HG03520 (cell line): Measurements from ENCODE around the gene CCDC28A.

ENCODE experiments used
- ATAC-seq: cut with Tn5 transposase; IDR thresholded peaks from one replicate; pipeline ENCODE4 v1.9.1; 2021; ENCODE audit warnings: mild to moderate bottlenecking, moderate library complexity; ENCODE audit not compliant: unreplicated experiment

The CCDC28A gene

DNA sequence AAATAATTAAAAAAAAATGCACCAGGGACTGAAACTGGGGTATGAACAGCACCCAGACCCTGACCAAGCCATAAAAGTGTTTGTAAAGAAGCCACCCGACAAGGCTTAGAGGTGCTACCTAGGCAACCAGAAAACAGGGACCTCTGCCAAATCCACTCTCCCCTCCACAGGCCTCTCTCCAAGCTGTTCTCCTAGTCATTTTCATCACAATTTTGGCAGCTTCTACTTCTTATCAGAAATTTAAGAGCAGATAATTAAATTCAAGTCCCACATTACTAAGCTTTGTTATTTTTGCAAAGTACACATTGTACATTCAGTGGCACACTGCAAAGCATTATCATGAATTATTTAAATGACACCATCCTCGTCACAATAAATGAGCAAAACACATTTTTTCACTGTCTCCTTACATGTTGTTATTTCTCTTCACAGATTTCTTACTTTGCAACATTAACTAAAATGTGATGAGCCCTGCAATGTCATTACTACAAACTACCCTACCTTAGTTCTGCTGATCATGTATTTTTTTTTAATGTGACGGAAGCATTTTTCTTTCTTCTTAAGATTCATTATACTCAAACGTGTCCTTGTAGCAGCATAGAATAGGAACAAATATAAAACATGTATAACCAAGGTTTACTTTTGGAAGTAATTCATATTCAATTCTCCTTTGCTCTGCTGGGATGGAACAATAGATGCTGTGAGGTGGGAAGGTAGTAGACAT lies 60.4 kb downstream of the CCDC28A start:
- no peak for ATAC-seq

DNA sequence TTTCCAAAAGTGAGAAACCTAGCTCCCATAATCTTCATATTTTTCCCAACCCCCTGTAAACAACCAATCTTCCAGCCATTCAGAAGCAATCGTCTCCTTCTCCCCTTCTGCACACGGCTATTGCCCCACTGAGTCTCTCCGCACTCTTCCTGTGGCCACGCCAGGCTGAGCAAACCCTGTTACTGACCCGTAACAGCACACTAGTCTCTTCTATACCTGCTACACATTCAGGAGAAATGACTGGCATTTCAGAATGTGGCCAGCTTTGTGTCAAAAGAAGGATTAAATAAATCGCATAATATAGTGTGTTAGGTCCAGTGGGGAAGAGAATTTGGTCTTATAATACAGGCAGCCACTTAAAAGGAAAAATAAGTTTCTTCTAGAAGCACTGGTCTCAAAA lies 63.7 kb downstream of the CCDC28A start:
- no peak for ATAC-seq
